Measurements from ENCODE around the gene COL6A2. TPM values are rescaled to one million over a fixed set of nuclear protein-coding genes. Genes with fewer than 3 reads are reported as not detected.

COL6A2 gene
- total and polyA plus RNA-seq, 2 of the 4 experiments (the other 2 are of a cell fraction) = 208 to 1,065 TPM

DNA sequence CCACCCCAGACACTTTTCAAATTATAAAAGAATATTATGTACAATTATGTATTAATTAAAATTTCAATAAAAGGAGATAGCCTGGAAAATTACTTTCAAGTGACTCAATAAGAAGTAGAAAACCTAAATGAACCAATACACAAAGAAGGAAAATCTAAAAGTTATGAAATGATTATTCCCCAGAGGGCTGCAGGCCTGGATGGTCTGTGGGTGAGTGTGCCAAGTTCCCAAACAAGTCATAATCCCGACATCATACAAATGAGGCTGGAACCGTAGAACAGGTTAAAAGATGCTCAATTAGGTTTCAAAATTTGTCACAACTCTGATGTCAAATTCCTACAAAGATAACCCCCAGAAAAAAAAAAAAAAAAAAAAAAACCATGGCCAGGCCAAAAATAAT is 73.7 kb downstream of the COL6A2 start:
- H4K8ac ChIP-seq (ENCODE audit: low read depth in 2 of 2, low read length in 2 of 2) = no peak overlapping the region
- intact Hi-C loops (cut with micrococcal nuclease) (no loop called here), in situ Hi-C loops (cut with MboI; ENCODE audit: low sequenced_read_pairs) (no loop called here), dilution Hi-C loops (cut with HindIII; ENCODE audit: low sequenced_read_pairs, unreplicated experiment) (no loop called here)
- WGBS, 2 experiments (ENCODE audit: extremely low coverage in 2 of 2, insufficient read length in 1 of 2) = no CpG with 5 or more reads among the region's 2 CpGs
- POLR2A ChIA-PET (ENCODE audit: unreplicated experiment) = no interaction called here
- H3K4ac ChIP-seq (ENCODE audit: low read depth, low read length) = no peak overlapping the region
- H2BK120ac ChIP-seq (ENCODE audit: low read depth, low read length) = no peak overlapping the region
- no peak overlapping the region for H2AFZ ChIP-seq (replicated peaks; ENCODE audit: low read length, poor library complexity)
- no peaks in the 10 kb centered on the region for H3K4me1 ChIP-seq (ENCODE audit: control insufficient read depth, insufficient read depth, low read length)
- DNase-seq = no peak
- H3K23ac ChIP-seq (ENCODE audit: low read depth, low read length) = no peak overlapping the region
- no peak overlapping the region for H2BK20ac ChIP-seq (ENCODE audit: low read depth, low read length)
- H3K4me3 ChIP-seq (ENCODE audit: insufficient read depth, low read depth, low read length) = no peak overlapping the region
- no peaks in the 10 kb centered on the region for H3K9me1 ChIP-seq (ENCODE audit: insufficient read depth, low read length)
- no peak overlapping the region for H3K14ac ChIP-seq (replicated peaks; ENCODE audit: low read depth, low read length)
- H3K4me2 ChIP-seq (ENCODE audit: low read depth, low read length) = no peak overlapping the region
- H3K9me3 ChIP-seq (ENCODE audit: control insufficient read depth, insufficient read depth, low read length) = peaks cover 10% of the 10 kb centered on the region
- H3K9ac ChIP-seq (ENCODE audit: low read depth, low read length) = no peak overlapping the region
- ATAC-seq (ENCODE audit: low read depth) = no peak
- no peak overlapping the region for H2BK5ac ChIP-seq (ENCODE audit: low read depth, low read length, poor library complexity, severe bottlenecking)
- CTCF ChIA-PET = no interaction called here
- no peaks in the 10 kb centered on the region; the same call in 1 of the 2 replicates for H3K36me3 ChIP-seq (ENCODE audit: control insufficient read depth, insufficient read depth, low read length)
- H3K56ac ChIP-seq (ENCODE audit: extremely low read depth, insufficient read depth, low read length) = no peak overlapping the region
- no peak overlapping the region for H2AK5ac ChIP-seq (ENCODE audit: low read depth, low read length)
- H3K79me1 ChIP-seq (ENCODE audit: low read depth in 1 of 2, low read length in 2 of 2) = no peaks in the 10 kb centered on the region
- BruUV-seq (replicated peaks) = no TSS peak
- H4K5ac ChIP-seq (ENCODE audit: low read depth, low read length) = no peak overlapping the region
- no peaks in the 10 kb centered on the region for H4K20me1 ChIP-seq (ENCODE audit: insufficient read depth, low read length)
- no peak overlapping the region for H3K18ac ChIP-seq (ENCODE audit: low read depth, low read length)
- no peak overlapping the region for H3K27ac ChIP-seq (ENCODE audit: insufficient read depth, low read length)
- no peak overlapping the region for H2AK9ac ChIP-seq (replicated peaks; ENCODE audit: low read depth, low read length, poor library complexity)
- TF ChIP-seq RAD21 (IDR thresholded peaks at IDR 0.05; ENCODE audit: low read length) (no peak), CHD1 (IDR thresholded peaks at IDR 0.05; ENCODE audit: low read depth, low read length) (no peak), CEBPB (IDR thresholded peaks at IDR 0.05; ENCODE audit: low read depth, low read length) (no peak), SMC3 (IDR thresholded peaks at IDR 0.05; ENCODE audit: low read depth, low read length) (no peak), POLR2A (IDR thresholded peaks at IDR 0.05; ENCODE audit: low read depth, low read length) (no peak)
- TF ChIP-seq, protein P1, sequence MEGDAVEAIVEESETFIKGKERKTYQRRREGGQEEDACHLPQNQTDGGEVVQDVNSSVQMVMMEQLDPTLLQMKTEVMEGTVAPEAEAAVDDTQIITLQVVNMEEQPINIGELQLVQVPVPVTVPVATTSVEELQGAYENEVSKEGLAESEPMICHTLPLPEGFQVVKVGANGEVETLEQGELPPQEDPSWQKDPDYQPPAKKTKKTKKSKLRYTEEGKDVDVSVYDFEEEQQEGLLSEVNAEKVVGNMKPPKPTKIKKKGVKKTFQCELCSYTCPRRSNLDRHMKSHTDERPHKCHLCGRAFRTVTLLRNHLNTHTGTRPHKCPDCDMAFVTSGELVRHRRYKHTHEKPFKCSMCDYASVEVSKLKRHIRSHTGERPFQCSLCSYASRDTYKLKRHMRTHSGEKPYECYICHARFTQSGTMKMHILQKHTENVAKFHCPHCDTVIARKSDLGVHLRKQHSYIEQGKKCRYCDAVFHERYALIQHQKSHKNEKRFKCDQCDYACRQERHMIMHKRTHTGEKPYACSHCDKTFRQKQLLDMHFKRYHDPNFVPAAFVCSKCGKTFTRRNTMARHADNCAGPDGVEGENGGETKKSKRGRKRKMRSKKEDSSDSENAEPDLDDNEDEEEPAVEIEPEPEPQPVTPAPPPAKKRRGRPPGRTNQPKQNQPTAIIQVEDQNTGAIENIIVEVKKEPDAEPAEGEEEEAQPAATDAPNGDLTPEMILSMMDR (conservative IDR thresholded peaks at IDR 0.05; ENCODE audit: low read depth, low read length) = no peak
- TF ChIP-seq, protein P2, sequence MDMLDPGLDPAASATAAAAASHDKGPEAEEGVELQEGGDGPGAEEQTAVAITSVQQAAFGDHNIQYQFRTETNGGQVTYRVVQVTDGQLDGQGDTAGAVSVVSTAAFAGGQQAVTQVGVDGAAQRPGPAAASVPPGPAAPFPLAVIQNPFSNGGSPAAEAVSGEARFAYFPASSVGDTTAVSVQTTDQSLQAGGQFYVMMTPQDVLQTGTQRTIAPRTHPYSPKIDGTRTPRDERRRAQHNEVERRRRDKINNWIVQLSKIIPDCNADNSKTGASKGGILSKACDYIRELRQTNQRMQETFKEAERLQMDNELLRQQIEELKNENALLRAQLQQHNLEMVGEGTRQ (IDR thresholded peaks at IDR 0.05; ENCODE audit: low read depth, low read length) = no peak
- TF ChIP-seq, protein P3, sequence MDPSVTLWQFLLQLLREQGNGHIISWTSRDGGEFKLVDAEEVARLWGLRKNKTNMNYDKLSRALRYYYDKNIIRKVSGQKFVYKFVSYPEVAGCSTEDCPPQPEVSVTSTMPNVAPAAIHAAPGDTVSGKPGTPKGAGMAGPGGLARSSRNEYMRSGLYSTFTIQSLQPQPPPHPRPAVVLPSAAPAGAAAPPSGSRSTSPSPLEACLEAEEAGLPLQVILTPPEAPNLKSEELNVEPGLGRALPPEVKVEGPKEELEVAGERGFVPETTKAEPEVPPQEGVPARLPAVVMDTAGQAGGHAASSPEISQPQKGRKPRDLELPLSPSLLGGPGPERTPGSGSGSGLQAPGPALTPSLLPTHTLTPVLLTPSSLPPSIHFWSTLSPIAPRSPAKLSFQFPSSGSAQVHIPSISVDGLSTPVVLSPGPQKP (IDR thresholded peaks at IDR 0.05; ENCODE audit: borderline replicate concordance, low read depth, low read length) = no peak
- no peak overlapping the region for H2BK15ac ChIP-seq (ENCODE audit: low read depth, low read length)
- H3K27me3 ChIP-seq (ENCODE audit: control insufficient read depth, insufficient read depth, low read length) = no peaks in the 10 kb centered on the region
- no peak overlapping the region for H4K91ac ChIP-seq (ENCODE audit: insufficient read depth, low read depth, low read length)
